ENCODE measurements around the gene KLHL29. TPM values are rescaled to one million over a fixed set of nuclear protein-coding genes. Genes with fewer than 3 reads are reported as not detected.
A peak's percentile ranks its signal among the peaks of the same experiment; 100 is the strongest.

Gene KLHL29
- total RNA-seq, 1 experiment from 2014 or later = 1.9 TPM

- Histone ChIP-seq H3K27ac (no peak overlapping the region), H3K27me3 (replicated peaks) (no peaks in the 10 kb centered on the region), H3K4me1 (replicated peaks) (peaks cover 19% of the 10 kb centered on the region), H3K4me3 (no peak overlapping the region), H3K9me3 (replicated peaks) (no peaks in the 10 kb centered on the region), H3K36me3 (no peaks in the 10 kb centered on the region)
- DNase-seq (ENCODE audit: low read depth in 1 of 2, low spot score in 2 of 2) = no peak
Measured at GRCh38 chr2:23476786-23477185, 91.8 kb downstream of the KLHL29 start.

DNA sequence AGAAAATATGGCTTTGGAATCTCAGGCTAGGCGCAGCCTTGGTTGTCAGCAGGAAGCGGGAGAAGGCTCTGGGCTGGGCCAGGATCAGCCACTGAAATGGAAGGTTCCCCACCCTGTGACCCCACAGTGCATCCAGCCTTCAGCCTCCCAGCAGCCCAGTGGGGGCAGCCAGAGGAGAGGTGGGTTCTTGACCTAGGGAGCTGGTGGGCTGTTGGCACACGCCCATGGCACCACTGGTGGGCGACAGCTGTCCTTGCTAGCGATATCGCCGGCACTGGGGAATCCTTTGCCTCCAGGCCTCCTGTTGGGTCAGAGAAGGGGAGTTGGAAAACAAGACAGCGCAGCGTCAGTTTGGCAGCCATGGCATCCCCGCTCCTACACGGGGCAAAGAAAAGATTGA is 92.4 kb downstream of the KLHL29 start:
- DNase-seq (ENCODE audit: low read depth in 1 of 2, low spot score in 2 of 2) = no peak
- H3K27ac ChIP-seq = no peak overlapping the region
- H3K9me3 ChIP-seq (replicated peaks) = no peaks in the 10 kb centered on the region
- H3K27me3 ChIP-seq (replicated peaks) = no peaks in the 10 kb centered on the region
- no peak overlapping the region for H3K4me3 ChIP-seq
- H3K36me3 ChIP-seq = no peaks in the 10 kb centered on the region
- H3K4me1 ChIP-seq (replicated peaks) = peaks cover 19% of the 10 kb centered on the region

GRCh38 chr2:23478087-23478932 is 93.3 kb downstream of the KLHL29 start:
- H3K27ac ChIP-seq = no peak overlapping the region
- H3K4me3 ChIP-seq = no peak overlapping the region
- H3K4me1 ChIP-seq (replicated peaks) = peaks cover 19% of the 10 kb centered on the region
- H3K9me3 ChIP-seq (replicated peaks) = no peaks in the 10 kb centered on the region
- no peaks in the 10 kb centered on the region for H3K36me3 ChIP-seq
- H3K27me3 ChIP-seq (replicated peaks) = no peaks in the 10 kb centered on the region
- no peak for DNase-seq (ENCODE audit: low read depth in 1 of 2, low spot score in 2 of 2)

DNA sequence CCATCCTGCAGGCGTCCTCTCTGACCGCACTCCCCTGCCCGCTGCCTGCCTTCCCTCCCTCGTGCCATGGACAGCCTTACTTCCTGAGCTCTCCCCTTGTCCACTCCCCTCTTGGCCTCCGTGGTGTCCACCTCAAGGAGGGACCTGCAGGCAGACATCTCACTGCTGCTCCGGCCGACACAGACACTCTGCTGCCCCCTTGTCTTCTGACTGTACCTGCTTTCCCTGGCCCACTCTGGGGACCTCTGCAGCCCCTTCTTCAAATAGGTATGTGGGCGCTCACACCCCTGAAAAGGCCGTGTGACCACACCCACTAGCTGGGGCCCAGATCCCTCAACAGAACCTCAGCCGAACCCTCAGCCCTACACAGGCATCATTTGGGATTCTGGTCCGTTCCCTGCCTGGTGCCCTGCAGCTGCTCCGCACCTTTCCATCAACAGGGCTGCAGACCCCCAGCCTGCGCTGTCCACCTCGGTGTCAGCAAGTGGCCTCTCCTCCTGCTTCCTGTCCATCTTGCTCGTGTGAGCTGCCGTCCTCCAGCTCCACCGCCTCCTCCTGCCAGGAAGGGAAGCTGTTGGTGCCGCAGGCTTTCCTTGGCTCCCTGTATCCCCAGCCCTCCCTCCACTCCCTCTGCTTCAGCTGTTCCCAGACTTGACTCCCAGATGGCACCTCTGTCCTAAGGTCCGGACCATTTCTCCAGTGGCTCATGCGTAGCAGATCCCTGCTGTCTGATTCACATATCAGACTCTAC is 94.1 kb downstream of the KLHL29 start:
- Histone ChIP-seq H3K27me3 (replicated peaks) (no peaks in the 10 kb centered on the region), H3K4me1 (replicated peaks) (peaks cover 19% of the 10 kb centered on the region), H3K9me3 (replicated peaks) (no peaks in the 10 kb centered on the region), H3K27ac (no peak overlapping the region), H3K4me3 (no peak overlapping the region), H3K36me3 (no peaks in the 10 kb centered on the region)
- DNase-seq (ENCODE audit: low read depth in 1 of 2, low spot score in 2 of 2) = no peak

DNA sequence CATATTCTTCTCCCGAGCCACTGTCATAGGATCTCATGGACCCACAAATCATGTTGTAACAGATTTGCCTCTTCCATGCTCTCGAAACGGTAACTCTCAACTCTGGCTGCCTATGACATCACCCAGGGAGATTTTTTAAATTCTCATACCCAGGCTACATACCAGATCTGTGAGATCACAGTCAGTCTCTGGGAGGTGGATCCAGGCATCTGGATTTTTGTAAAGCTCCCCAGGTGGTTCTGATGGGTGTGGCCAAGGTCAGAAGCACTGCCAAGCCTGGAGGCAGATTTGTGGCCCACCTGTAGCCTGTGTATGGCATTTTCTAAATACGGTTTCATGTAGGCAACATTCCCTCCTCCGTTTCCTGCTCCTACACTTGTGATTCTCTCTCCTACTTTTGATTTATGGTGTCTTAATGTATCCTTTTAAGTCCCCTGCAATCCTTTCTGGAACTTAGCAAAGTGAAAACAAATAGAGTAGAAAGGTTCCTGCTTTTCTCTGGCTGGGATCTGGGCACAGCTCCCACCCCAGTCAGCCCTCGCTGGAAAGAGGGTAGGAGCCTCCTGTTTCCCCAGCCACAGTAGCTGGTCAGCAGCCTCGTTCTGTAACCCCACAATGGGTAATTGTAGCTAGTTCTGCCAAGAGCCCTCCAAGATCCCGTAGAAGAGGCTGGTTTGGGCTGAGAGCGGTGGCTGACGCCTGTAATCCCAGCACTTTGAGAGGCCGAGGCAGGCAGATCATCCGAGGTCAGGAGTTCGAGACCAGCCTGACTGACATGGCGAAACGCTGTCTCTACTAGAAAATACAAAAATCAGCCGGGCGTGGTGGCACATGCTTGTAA is 96.2 kb downstream of the KLHL29 start:
- peak; percentile 60 to 81 for DNase-seq (ENCODE audit: low read depth in 1 of 2, low spot score in 2 of 2)

GRCh38 chr2:23482188-23482587 is 97.2 kb downstream of the KLHL29 start:
- Histone ChIP-seq H3K4me1 (replicated peaks) (peaks cover 14% of the 10 kb centered on the region), H3K9me3 (replicated peaks) (no peaks in the 10 kb centered on the region), H3K27ac (no peak overlapping the region), H3K36me3 (no peaks in the 10 kb centered on the region), H3K27me3 (replicated peaks) (no peaks in the 10 kb centered on the region), H3K4me3 (no peak overlapping the region)
- DNase-seq (ENCODE audit: low read depth in 1 of 2, low spot score in 2 of 2) = no peak

More for the DNA sequence above, 96.2 kb downstream of the KLHL29 start:
- H3K27me3 ChIP-seq (replicated peaks) = no peaks in the 10 kb centered on the region
- peak overlapping the region; percentile 49 for H3K27ac ChIP-seq
- H3K4me3 ChIP-seq = no peak overlapping the region
- no peaks in the 10 kb centered on the region for H3K9me3 ChIP-seq (replicated peaks)
- peaks cover 14% of the 10 kb centered on the region for H3K4me1 ChIP-seq (replicated peaks)
- H3K36me3 ChIP-seq = no peaks in the 10 kb centered on the region

- Histone ChIP-seq H3K4me1 (replicated peaks) (peaks cover 14% of the 10 kb centered on the region), H3K27me3 (replicated peaks) (no peaks in the 10 kb centered on the region), H3K9me3 (replicated peaks) (no peaks in the 10 kb centered on the region), H3K27ac (no peak overlapping the region), H3K4me3 (no peak overlapping the region), H3K36me3 (no peaks in the 10 kb centered on the region)
- no peak for DNase-seq (ENCODE audit: low read depth in 1 of 2, low spot score in 2 of 2)
Measured at GRCh38 chr2:23482607-23483006, 97.6 kb downstream of the KLHL29 start.

DNA sequence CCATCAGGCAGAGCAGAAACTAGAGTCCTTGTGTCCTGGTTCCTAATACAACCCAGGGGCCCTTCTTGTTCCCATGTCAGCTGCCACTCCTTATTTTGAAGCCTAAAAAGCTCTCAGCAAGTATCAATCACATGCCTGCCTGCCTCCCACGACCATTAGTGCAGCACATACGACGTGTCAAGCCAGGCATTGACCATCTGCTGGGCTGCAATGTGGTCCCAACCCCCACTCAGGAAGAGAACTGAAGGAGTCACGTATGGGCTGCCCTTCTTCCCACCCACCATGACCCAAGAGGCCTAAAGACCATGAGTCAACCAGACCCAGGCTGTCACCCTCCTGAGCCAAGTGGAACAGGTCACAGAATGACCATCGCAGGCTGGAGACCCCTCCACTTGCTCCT is 98.8 kb downstream of the KLHL29 start:
- Histone ChIP-seq H3K27ac (no peak overlapping the region), H3K4me3 (no peak overlapping the region), H3K4me1 (replicated peaks) (peaks cover 19% of the 10 kb centered on the region), H3K9me3 (replicated peaks) (no peaks in the 10 kb centered on the region), H3K36me3 (no peaks in the 10 kb centered on the region), H3K27me3 (replicated peaks) (no peaks in the 10 kb centered on the region)
- DNase-seq (ENCODE audit: low read depth in 1 of 2, low spot score in 2 of 2) = no peak

GRCh38 chr2:23484275-23484674 is 99.3 kb downstream of the KLHL29 start:
- Histone ChIP-seq H3K27me3 (replicated peaks) (no peaks in the 10 kb centered on the region), H3K36me3 (no peaks in the 10 kb centered on the region), H3K4me1 (replicated peaks) (peaks cover 19% of the 10 kb centered on the region), H3K4me3 (no peak overlapping the region), H3K9me3 (replicated peaks) (no peaks in the 10 kb centered on the region), H3K27ac (no peak overlapping the region)
- no peak for DNase-seq (ENCODE audit: low read depth in 1 of 2, low spot score in 2 of 2)

DNA sequence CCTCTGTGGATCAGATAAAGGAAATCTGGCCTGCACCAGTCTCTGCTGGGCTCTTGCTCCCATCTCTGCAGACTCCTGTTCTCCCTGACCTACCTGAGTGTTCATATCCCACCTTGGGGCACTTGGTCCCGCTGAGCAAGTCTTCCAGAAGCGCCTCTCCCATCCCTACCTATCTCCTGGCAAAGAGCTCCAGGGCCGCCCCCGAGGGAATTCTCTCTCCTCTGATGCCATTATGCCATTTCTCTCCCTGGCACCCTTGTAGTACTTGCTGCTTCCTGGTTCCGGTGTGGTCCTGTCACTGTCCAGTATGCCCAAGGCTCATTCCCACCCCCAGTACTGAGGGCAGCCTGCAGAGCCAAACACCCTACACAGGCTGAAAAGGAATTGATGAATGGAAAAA is 99.8 kb downstream of the KLHL29 start:
- Histone ChIP-seq H3K4me3 (no peak overlapping the region), H3K36me3 (no peaks in the 10 kb centered on the region), H3K4me1 (replicated peaks) (peaks cover 19% of the 10 kb centered on the region), H3K27me3 (replicated peaks) (no peaks in the 10 kb centered on the region), H3K9me3 (replicated peaks) (no peaks in the 10 kb centered on the region), H3K27ac (no peak overlapping the region)
- DNase-seq (ENCODE audit: low read depth in 1 of 2, low spot score in 2 of 2) = no peak

DNA sequence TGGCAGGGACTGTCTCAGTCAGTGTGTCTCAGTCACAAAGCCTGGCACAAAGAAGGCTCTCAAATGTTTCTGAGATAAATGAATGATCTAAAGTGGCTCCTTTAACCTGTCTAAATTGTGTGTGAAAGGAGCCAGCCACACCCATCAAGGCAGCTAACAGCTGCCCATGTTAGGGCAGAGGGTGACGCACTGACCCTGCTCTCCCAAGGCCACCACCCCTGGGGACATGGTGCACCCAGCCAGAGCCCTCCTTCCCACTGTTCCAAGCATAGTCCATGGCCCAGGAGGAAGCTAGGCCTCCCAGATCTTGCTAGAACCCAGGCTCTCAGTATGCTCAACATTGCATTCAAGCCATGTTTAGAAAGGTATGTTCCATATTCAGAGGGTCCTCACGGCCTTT is 100.3 kb downstream of the KLHL29 start:
- Histone ChIP-seq H3K27me3 (replicated peaks) (no peaks in the 10 kb centered on the region), H3K9me3 (replicated peaks) (no peaks in the 10 kb centered on the region)
- no peak for DNase-seq (ENCODE audit: low read depth in 1 of 2, low spot score in 2 of 2)

GRCh38 chr2:23485841-23486683 is 101.1 kb downstream of the KLHL29 start:
- Histone ChIP-seq H3K4me1 (replicated peaks) (peaks cover 11% of the 10 kb centered on the region), H3K27ac (no peak overlapping the region), H3K4me3 (no peak overlapping the region), H3K9me3 (replicated peaks) (no peaks in the 10 kb centered on the region), H3K27me3 (replicated peaks) (no peaks in the 10 kb centered on the region), H3K36me3 (no peaks in the 10 kb centered on the region)
- DNase-seq (ENCODE audit: low read depth in 1 of 2, low spot score in 2 of 2) = no peak

More for the DNA sequence above, 100.3 kb downstream of the KLHL29 start:
- Histone ChIP-seq H3K36me3 (no peaks in the 10 kb centered on the region), H3K4me3 (no peak overlapping the region), H3K4me1 (replicated peaks) (peaks cover 19% of the 10 kb centered on the region), H3K27ac (no peak overlapping the region)

GRCh38 chr2:23486684-23487075 is 101.7 kb downstream of the KLHL29 start:
- no peak overlapping the region for H3K27ac ChIP-seq
- no peaks in the 10 kb centered on the region for H3K36me3 ChIP-seq
- H3K9me3 ChIP-seq (replicated peaks) = no peaks in the 10 kb centered on the region
- no peak for DNase-seq (ENCODE audit: low read depth in 1 of 2, low spot score in 2 of 2)
- no peak overlapping the region for H3K4me3 ChIP-seq
- peaks cover 5% of the 10 kb centered on the region; the same call in 1 of the 2 replicates for H3K4me1 ChIP-seq (replicated peaks)
- no peaks in the 10 kb centered on the region for H3K27me3 ChIP-seq (replicated peaks)

Measured in SJSA1 (cell line).